Heart left ventricle (tissue), 13 donors: ENCODE measurements around the gene IL1RAPL1.

ENCODE experiments used
- CTCF ChIP-seq, 12 donors: fragments of 200-600 bp; sonication (generic) in 4 of 12; IDR thresholded peaks; one replicate each; pipeline versions ENCODE4 v1.5.0 to v1.8.0; 2018 to 2022; ENCODE audit warnings: antibody characterized with exemption in 12 of 12, mild to moderate bottlenecking in 5 of 12
- POLR2A ChIP-seq, 2 donors: fragments of 450-650 bp; IDR thresholded peaks; one replicate each; pipeline ENCODE4 v1.6.1; 2017; ENCODE audit warnings: antibody characterized with exemption in 2 of 2, mild to moderate bottlenecking in 2 of 2, moderate library complexity in 2 of 2
- donor health status: ischemic (EF 13 %, LVEDD 7.1; RV severe dilation, severe dysfunction).
- donor health status: DM: no; HTN: yes; CAD: no.
- donor health status: DM: no; HTN: no; CAD: no.
- donor health status: ischemic (EF 25% LVEDD 6.9; RV normal size, moderate dysfunction).
- donor health status: ischemic (EF 25% LVEDD 5.7; RV mildly dilated, moderate dysfunction).
- donor health status: ischemic (EF 35%, LVEDD 5.7; RV mildly dilated, moderate dysfunction).
- donor health status: nonischemic (EF 11% LVEDD 7.7; RV severe dilation, severe dysfunction).
- donor health status: DM: yes; HTN: yes; CAD: no.
- donor health status: PGD.
- donor health status: ischemic (EF 29% LVEDD 5.4; RV normal size, mild dysfunction).
- donor health status: nonischemic (EF 23%, LVEDD 6.1; RV moderate dilation, normal function).

GRCh38 chrX:29728639-29729038 lies 1141.4 kb downstream of the IL1RAPL1 start:
- TF ChIP-seq CTCF (IDR thresholded peaks at IDR 0.05) (no peak), POLR2A (IDR thresholded peaks at IDR 0.05) (no peak)
